KMS-11 (cell line): ENCODE results near the gene VPS51.

Experiments used
- H2AFZ ChIP-seq: fragments of 200-600 bp; sonication (generic); 2 replicates; pipeline ENCODE4 v1.6.1; 2016; ENCODE audit warnings: antibody characterized with exemption, mixed run types, low read depth
- H3K27ac ChIP-seq: fragments of 200-600 bp; sonication (generic); 2 replicates; pipeline ENCODE4 v1.6.1; 2016; ENCODE audit warnings: mild to moderate bottlenecking, mixed run types
- H3K27me3 ChIP-seq: fragments of 200-600 bp; sonication (generic); 2 replicates; pipeline ENCODE4 v1.6.1; 2017; ENCODE audit warnings: mild to moderate bottlenecking, low read depth, mixed run types, moderate library complexity; ENCODE audit not compliant: insufficient read depth
- H3K36me3 ChIP-seq: fragments of 200-600 bp; sonication (generic); 2 replicates; pipeline ENCODE4 v1.6.1; 2017; ENCODE audit warnings: mild to moderate bottlenecking, mixed run types; ENCODE audit not compliant: insufficient read depth
- H3K4me1 ChIP-seq: fragments of 200-600 bp; sonication (generic); 2 replicates; pipeline ENCODE4 v1.6.1; 2016; ENCODE audit warnings: mild to moderate bottlenecking, low read depth, mixed run types; ENCODE audit not compliant: poor library complexity, severe bottlenecking
- H3K4me2 ChIP-seq: fragments of 200-600 bp; sonication (generic); 2 replicates; pipeline ENCODE4 v1.7.0; 2016; ENCODE audit warnings: mild to moderate bottlenecking, mixed run types
- H3K4me3 ChIP-seq: fragments of 200-600 bp; sonication (generic); IDR thresholded peaks from 2 replicates; pipeline ENCODE4 v1.6.1; 2017; ENCODE audit warnings: low read depth, low read length, mixed read lengths; ENCODE audit not compliant: insufficient read depth
- H3K79me2 ChIP-seq: fragments of 200-600 bp; sonication (generic); 2 replicates; pipeline ENCODE4 v1.6.1; 2016; ENCODE audit warnings: low read depth, mixed run types; ENCODE audit not compliant: insufficient read depth
- H3K9ac ChIP-seq: fragments of 200-600 bp; sonication (generic); 2 replicates; pipeline ENCODE4 v1.6.1; 2016; ENCODE audit warnings: mild to moderate bottlenecking, mixed run types
- H4K20me1 ChIP-seq: fragments of 200-600 bp; sonication (generic); 2 replicates; pipeline ENCODE4 v1.6.1; 2016; ENCODE audit warnings: mild to moderate bottlenecking, mixed run types; ENCODE audit not compliant: insufficient read depth
- TF ChIP-seq, protein P1 (sequence below): fragments of 200-600 bp; sonication (generic); conservative IDR thresholded peaks from 2 replicates; pipeline ENCODE4 v1.6.1; 2017; ENCODE audit warnings: low read depth, mild to moderate bottlenecking, antibody characterized with exemption, low read length, moderate library complexity, mixed read lengths

The VPS51 gene

DNA sequence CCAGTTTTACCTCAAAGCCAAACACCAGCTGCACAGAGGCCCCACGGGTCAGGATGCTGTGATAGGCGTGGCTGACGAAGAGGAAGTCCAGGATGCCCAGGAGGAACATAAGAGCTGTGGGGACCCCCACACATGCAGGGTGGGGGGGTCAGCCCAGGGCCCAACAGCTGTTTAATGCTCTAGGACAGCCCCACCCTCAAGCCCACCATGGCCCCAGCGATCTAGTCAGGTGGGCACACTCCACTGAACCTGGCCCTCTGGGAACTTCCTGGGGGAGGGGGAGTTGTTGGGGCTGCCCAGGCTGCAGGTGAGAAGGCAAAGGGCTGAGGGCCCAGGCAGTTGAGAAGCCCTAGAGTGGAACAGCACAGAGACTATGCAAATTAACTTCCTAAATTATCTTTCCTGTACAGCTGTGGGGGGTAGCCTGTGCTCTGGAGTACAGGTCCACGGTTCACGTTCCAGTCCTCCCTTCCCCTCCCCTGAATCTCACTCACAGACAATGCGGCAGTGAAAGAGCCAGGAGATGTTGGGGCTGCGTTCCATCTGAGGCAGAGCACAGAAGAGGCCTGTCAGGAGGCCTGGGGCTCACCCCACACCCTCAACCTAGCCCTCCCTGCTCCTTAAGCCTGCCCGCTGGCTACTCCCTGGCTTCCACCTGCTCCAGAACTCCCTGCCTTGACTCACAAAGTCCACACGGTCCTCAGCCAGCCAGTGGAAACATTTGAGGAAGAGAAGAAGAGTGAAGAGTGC, 36.4 kb downstream of the VPS51 start:
- Histone ChIP-seq H3K4me1 (peaks cover 25% of the 10 kb centered on the region), H3K27me3 (no peaks in the 10 kb centered on the region), H3K36me3 (no peaks in the 10 kb centered on the region), H3K4me2 (peak overlapping the region; percentile 80; the same call in 1 of the 2 replicates), H3K4me3 (no peak overlapping the region), H4K20me1 (no peaks in the 10 kb centered on the region), H3K79me2 (peaks cover 14% of the 10 kb centered on the region), H3K9ac (no peak overlapping the region), H2AFZ (no peak overlapping the region), H3K27ac (no peak overlapping the region)
- TF ChIP-seq, protein P1, sequence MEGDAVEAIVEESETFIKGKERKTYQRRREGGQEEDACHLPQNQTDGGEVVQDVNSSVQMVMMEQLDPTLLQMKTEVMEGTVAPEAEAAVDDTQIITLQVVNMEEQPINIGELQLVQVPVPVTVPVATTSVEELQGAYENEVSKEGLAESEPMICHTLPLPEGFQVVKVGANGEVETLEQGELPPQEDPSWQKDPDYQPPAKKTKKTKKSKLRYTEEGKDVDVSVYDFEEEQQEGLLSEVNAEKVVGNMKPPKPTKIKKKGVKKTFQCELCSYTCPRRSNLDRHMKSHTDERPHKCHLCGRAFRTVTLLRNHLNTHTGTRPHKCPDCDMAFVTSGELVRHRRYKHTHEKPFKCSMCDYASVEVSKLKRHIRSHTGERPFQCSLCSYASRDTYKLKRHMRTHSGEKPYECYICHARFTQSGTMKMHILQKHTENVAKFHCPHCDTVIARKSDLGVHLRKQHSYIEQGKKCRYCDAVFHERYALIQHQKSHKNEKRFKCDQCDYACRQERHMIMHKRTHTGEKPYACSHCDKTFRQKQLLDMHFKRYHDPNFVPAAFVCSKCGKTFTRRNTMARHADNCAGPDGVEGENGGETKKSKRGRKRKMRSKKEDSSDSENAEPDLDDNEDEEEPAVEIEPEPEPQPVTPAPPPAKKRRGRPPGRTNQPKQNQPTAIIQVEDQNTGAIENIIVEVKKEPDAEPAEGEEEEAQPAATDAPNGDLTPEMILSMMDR = no peak

DNA sequence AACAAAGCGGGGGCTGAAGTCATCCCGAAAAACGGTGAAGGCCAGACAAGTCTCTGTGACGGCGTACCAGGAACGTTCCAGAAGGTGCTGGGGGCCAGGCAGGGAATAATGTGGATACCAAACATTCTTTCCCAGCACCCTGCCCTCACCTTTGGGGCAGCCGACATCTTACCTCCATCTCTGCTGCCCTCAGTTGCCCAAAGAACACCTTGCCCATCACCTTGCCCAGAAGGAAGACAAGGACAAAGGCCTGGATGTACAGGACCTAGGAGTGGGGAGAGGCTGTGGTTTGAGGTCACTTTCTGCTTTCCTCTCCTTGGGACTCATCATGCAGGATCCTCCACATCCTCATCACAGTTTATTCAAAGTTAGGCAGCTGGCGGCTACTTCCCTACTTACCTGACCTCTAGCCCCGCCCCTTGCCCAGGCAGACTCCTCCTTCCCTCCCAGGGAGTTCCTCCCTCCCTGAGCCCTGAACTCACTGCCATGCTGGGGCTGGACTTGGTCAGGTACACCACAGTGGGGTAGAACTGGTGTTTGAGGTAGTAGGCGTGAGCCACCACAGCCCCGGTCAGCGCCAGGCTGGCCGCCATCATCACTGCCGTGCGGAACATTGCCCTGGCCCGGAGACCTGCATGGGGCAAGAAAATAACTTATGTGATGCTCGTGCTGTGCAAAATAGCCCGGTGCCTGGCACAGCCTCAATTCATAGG, 37.1 kb downstream of the VPS51 start:
- no peaks in the 10 kb centered on the region for H3K27me3 ChIP-seq
- peaks cover 14% of the 10 kb centered on the region for H3K79me2 ChIP-seq
- peak overlapping the region; percentile 99 for H3K9ac ChIP-seq
- H2AFZ ChIP-seq = no peak overlapping the region
- peak overlapping the region; percentile 80 for H3K4me2 ChIP-seq
- TF ChIP-seq, protein P1 = no peak
- H3K27ac ChIP-seq = peak overlapping the region; percentile 94
- peaks cover 25% of the 10 kb centered on the region for H3K4me1 ChIP-seq
- no peak overlapping the region for H3K4me3 ChIP-seq
- no peaks in the 10 kb centered on the region for H3K36me3 ChIP-seq
- no peaks in the 10 kb centered on the region for H4K20me1 ChIP-seq

- TF ChIP-seq, protein P1 = no peak
- no peak overlapping the region for H3K4me3 ChIP-seq
- H3K27ac ChIP-seq = peak overlapping the region; percentile 94
- H3K27me3 ChIP-seq = no peaks in the 10 kb centered on the region
- peaks cover 14% of the 10 kb centered on the region for H3K79me2 ChIP-seq
- peak overlapping the region; percentile 48; the same call in 1 of the 2 replicates for H2AFZ ChIP-seq
- H3K36me3 ChIP-seq = no peaks in the 10 kb centered on the region
- H3K4me2 ChIP-seq = peak overlapping the region; percentile 80
- peaks cover 25% of the 10 kb centered on the region for H3K4me1 ChIP-seq
- peak overlapping the region; percentile 99 for H3K9ac ChIP-seq
- H4K20me1 ChIP-seq = no peaks in the 10 kb centered on the region
These were observed 37.7 kb downstream of the VPS51 start for GRCh38 chr11:65133724-65134123.

- Histone ChIP-seq H3K27me3 (no peaks in the 10 kb centered on the region), H3K36me3 (no peaks in the 10 kb centered on the region), H3K79me2 (peaks cover 14% of the 10 kb centered on the region), H3K4me3 (peak within 1 kb of the TSS; percentile 37), H3K4me2 (peak within 1 kb of the TSS; percentile 80), H3K4me1 (peaks cover 25% of the 10 kb centered on the region), H2AFZ (peak within 1 kb of the TSS; percentile 48), H3K27ac (peak within 1 kb of the TSS; percentile 94), H4K20me1 (no peaks in the 10 kb centered on the region), H3K9ac (peak within 1 kb of the TSS; percentile 99)
- TF ChIP-seq, protein P1 = no peak
These were observed 38.4 kb downstream of the VPS51 start, which contains the start of gene SYVN1 for GRCh38 chr11:65134240-65134951. Gene SYVN1 (minus strand): TSS chr11:65134519. CDS start chr11:65133601, 918 bp downstream.
